ENCODE data around the gene LY86. TPM values are rescaled to one million over a fixed set of nuclear protein-coding genes. Genes with fewer than 3 reads are reported as not detected.
"Not testable (repeated sequence)": the region's sequence is repeated elsewhere in the genome, so short reads cannot be mapped to it uniquely, and the experiment has no call there.

LY86 gene
- total and polyA plus RNA-seq, 2 experiments from 2014 or later, result not detected

GRCh38 chr6:6612308-6612707 is 23.8 kb downstream of the LY86 start:
- H3K4me3 ChIP-seq, result no peak overlapping the region
- no peak for DNase-seq (ENCODE audit: low read depth in 1 of 2, low spot score in 1 of 2)
- TF ChIP-seq CTCF (IDR thresholded peaks at IDR 0.05; ENCODE audit: low read depth, low read length), result no peak
- H3K4me1 ChIP-seq (ENCODE audit: low read depth), result no peaks in the 10 kb centered on the region
- H3K36me3 ChIP-seq, result no peaks in the 10 kb centered on the region
- H3K27ac ChIP-seq, result no peak overlapping the region
- no peaks in the 10 kb centered on the region for H3K9me3 ChIP-seq (ENCODE audit: low read depth)
- no peaks in the 10 kb centered on the region for H3K27me3 ChIP-seq

GRCh38 chr6:6613103-6613718 is 24.7 kb downstream of the LY86 start:
- not testable (repeated sequence) for H3K36me3 ChIP-seq; DNase-seq (ENCODE audit: low read depth in 1 of 2, low spot score in 1 of 2); H3K4me3 ChIP-seq

GRCh38 chr6:6614096-6614982 is 25.8 kb downstream of the LY86 start:
- Histone ChIP-seq H3K36me3 (no peaks in the 10 kb centered on the region), H3K27me3 (no peaks in the 10 kb centered on the region), H3K9me3 (ENCODE audit: low read depth) (no peaks in the 10 kb centered on the region), H3K27ac (no peak overlapping the region), H3K4me3 (no peak overlapping the region), H3K4me1 (ENCODE audit: low read depth) (no peaks in the 10 kb centered on the region)
- no peak for TF ChIP-seq CTCF (IDR thresholded peaks at IDR 0.05; ENCODE audit: low read depth, low read length)
- DNase-seq (ENCODE audit: low read depth in 1 of 2, low spot score in 1 of 2), result no peak

More at GRCh38 chr6:6613103-6613718, 24.7 kb downstream of the LY86 start:
- not testable (repeated sequence) for H3K4me1 ChIP-seq (ENCODE audit: low read depth); H3K27me3 ChIP-seq; H3K9me3 ChIP-seq (ENCODE audit: low read depth); H3K27ac ChIP-seq

GRCh38 chr6:6614983-6615349 is 26.4 kb downstream of the LY86 start:
- no peaks in the 10 kb centered on the region for H3K9me3 ChIP-seq (ENCODE audit: low read depth)
- H3K27me3 ChIP-seq, result no peaks in the 10 kb centered on the region
- H3K4me1 ChIP-seq (ENCODE audit: low read depth), result no peaks in the 10 kb centered on the region
- H3K27ac ChIP-seq, result no peak overlapping the region
- no peaks in the 10 kb centered on the region for H3K36me3 ChIP-seq
- H3K4me3 ChIP-seq, result no peak overlapping the region
- no peak for TF ChIP-seq CTCF (IDR thresholded peaks at IDR 0.05; ENCODE audit: low read depth, low read length)
- DNase-seq (ENCODE audit: low read depth in 1 of 2, low spot score in 1 of 2), result no peak

DNA sequence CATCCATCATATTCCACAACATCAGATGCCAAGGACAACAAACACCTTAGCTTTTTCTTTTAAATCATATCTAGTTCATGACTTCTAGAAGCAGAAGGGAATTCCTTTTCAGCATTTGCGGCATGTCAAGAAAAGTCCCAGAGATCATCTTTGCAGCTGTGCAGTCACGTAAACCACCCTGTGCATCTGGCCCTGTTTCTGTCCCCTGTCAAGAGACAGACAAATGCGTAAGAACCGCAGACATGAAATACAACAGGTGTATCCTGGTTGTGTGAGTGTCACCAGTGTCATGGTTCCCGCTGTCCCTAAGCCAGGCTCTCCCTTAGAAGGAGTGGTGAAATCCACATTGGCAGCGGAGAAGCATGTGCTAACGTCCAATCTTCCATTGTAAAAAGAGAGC is 28.1 kb downstream of the LY86 start:
- Histone ChIP-seq H3K4me1 (ENCODE audit: low read depth) (no peaks in the 10 kb centered on the region), H3K27me3 (no peaks in the 10 kb centered on the region), H3K4me3 (no peak overlapping the region), H3K27ac (no peak overlapping the region), H3K9me3 (ENCODE audit: low read depth) (no peaks in the 10 kb centered on the region), H3K36me3 (no peaks in the 10 kb centered on the region)
- TF ChIP-seq CTCF (IDR thresholded peaks at IDR 0.05; ENCODE audit: low read depth, low read length), result no peak
- DNase-seq (ENCODE audit: low read depth in 1 of 2, low spot score in 1 of 2), result no peak
